Endothelial cell of umbilical vein (primary cell): ENCODE measurements around the gene TBC1D21. TPM values are rescaled to one million over a fixed set of nuclear protein-coding genes. Genes with fewer than 3 reads are reported as not detected.

Source experiments
- BruUV-seq: library from RNA; stranded (reverse); fragments of 400-500 nt; replicated peaks from 2 replicates; lab custom pipeline; 2021; lab: Mats Ljungman, UMichigan
- CTCF ChIA-PET: fragments of 300-600, 350-600 bp; sonication (Branson Sonifier 250); formaldehyde crosslinking; loops from one replicate; lab custom pipeline; 2021; ENCODE audit warnings: antibody characterized with exemption, inconsistent platforms; lab: Charles Lee
- POLR2A ChIA-PET: fragments of 300-600, 350-600 bp; sonication (Branson Sonifier 250); formaldehyde crosslinking; loops from one replicate; lab custom pipeline; 2021; ENCODE audit warnings: antibody characterized with exemption, inconsistent platforms; lab: Charles Lee
- DNase-seq: peaks from one replicate; pipeline ENCODE4 v3.0.0-alpha.2; 2011; ENCODE audit warnings: low read depth, low spot score
- FAIRE-seq: peaks from 2 replicates; lab custom pipeline; 2011; peaks lifted over from hg19 to GRCh38; lab: Jason Lieb, UNC
- H2AFZ ChIP-seq: 2 replicates; pipeline ENCODE4 v1.6.0; 2012; ENCODE audit warnings: low read depth, low read length, control low read depth, inconsistent platforms
- H3K27ac ChIP-seq: 2 replicates; pipeline ENCODE4 v1.5.1; 2011; ENCODE audit warnings: low read depth, mild to moderate bottlenecking, control low read depth, low read length, moderate library complexity; ENCODE audit not compliant: insufficient read depth
- H3K27me3 ChIP-seq, 2 experiments: 2 replicates each; pipeline versions ENCODE4 v1.6.0 to v1.6.1; 2011; ENCODE audit warnings: low read length in 2 of 2, mixed read lengths in 1 of 2; ENCODE audit not compliant: control insufficient read depth in 2 of 2, insufficient read depth in 2 of 2
- H3K36me3 ChIP-seq, 2 experiments: 2 replicates in 1 of 2; 3 replicates in 1 of 2; pipeline ENCODE4 v1.5.1; 2011; ENCODE audit warnings: low read length in 2 of 2, mild to moderate bottlenecking in 1 of 2, moderate library complexity in 1 of 2; ENCODE audit not compliant: control insufficient read depth in 2 of 2, insufficient read depth in 2 of 2; ENCODE audit errors: extremely low read depth in 1 of 2
- H3K4me1 ChIP-seq: 3 replicates; pipeline ENCODE4 v1.5.1; 2011; ENCODE audit warnings: mild to moderate bottlenecking, low read length; ENCODE audit not compliant: control insufficient read depth, insufficient read depth; ENCODE audit errors: extremely low read depth
- H3K4me2 ChIP-seq: 2 replicates; pipeline ENCODE4 v1.6.1; 2011; ENCODE audit warnings: low read length, control low read depth, mixed read lengths; ENCODE audit not compliant: insufficient read depth
- H3K4me3 ChIP-seq, 3 experiments: fragments of 200-600 bp in 1 of 3; sonication (generic), shearing (Covaris generic) in 1 of 3; replicated peaks in 1 of 3; 2 replicates each; pipeline ENCODE4 v1.5.1; 2011 to 2016; ENCODE audit warnings: control low read depth in 3 of 3, low read length in 3 of 3, mild to moderate bottlenecking in 2 of 3, inconsistent platforms in 1 of 3, low read depth in 1 of 3, moderate library complexity in 1 of 3; ENCODE audit not compliant: insufficient read depth in 1 of 3
- H3K79me2 ChIP-seq: 2 replicates; pipeline ENCODE4 v1.6.0; 2012; ENCODE audit warnings: low read length, inconsistent platforms; ENCODE audit not compliant: control insufficient read depth, insufficient read depth
- H3K9ac ChIP-seq: replicated peaks from 2 replicates; pipeline ENCODE3; 2011; ENCODE audit warnings: low read length, control low read depth; ENCODE audit not compliant: insufficient read depth; ENCODE audit errors: extremely low read depth
- H3K9me1 ChIP-seq: replicated peaks from 3 replicates; pipeline ENCODE4 v1.6.0; 2011; ENCODE audit warnings: mild to moderate bottlenecking, low read length; ENCODE audit not compliant: control insufficient read depth, insufficient read depth; ENCODE audit errors: extremely low read depth
- H3K9me3 ChIP-seq: replicated peaks from 2 replicates; pipeline ENCODE4 v1.5.1; 2012; ENCODE audit warnings: low read length, inconsistent platforms; ENCODE audit not compliant: control insufficient read depth, insufficient read depth
- H4K20me1 ChIP-seq: replicated peaks from 2 replicates; pipeline ENCODE3; 2011; ENCODE audit warnings: mild to moderate bottlenecking, low read length; ENCODE audit not compliant: control insufficient read depth, insufficient read depth; ENCODE audit errors: extremely low read depth
- CTCF ChIP-seq, 2 donors: IDR thresholded peaks; 1 replicate in 1 of 2; 2 replicates in 1 of 2; pipeline ENCODE4 v1.5.1; 2011; ENCODE audit warnings: low read length in 2 of 2, mild to moderate bottlenecking in 2 of 2, moderate library complexity in 2 of 2, control low read depth in 1 of 2, inconsistent platforms in 1 of 2, low read depth in 1 of 2; ENCODE audit not compliant: insufficient read depth in 1 of 2; ENCODE audit errors: extremely low read depth in 1 of 2
- EZH2 ChIP-seq: IDR thresholded peaks from 2 replicates; pipeline ENCODE4 v1.6.1; 2012; ENCODE audit warnings: borderline replicate concordance, low read depth, mild to moderate bottlenecking, moderate library complexity, low read length, inconsistent platforms; ENCODE audit not compliant: severe bottlenecking
- FOS ChIP-seq: IDR thresholded peaks from 2 replicates; pipeline ENCODE4 v1.6.1; 2011; ENCODE audit warnings: mild to moderate bottlenecking, low read length, moderate library complexity, borderline replicate concordance; ENCODE audit not compliant: insufficient read depth
- GATA2 ChIP-seq: IDR thresholded peaks from 2 replicates; pipeline ENCODE4 v1.7.0; 2011; ENCODE audit warnings: low read depth, mild to moderate bottlenecking, moderate library complexity, mixed read lengths, low read length; ENCODE audit not compliant: insufficient read length, insufficient read depth
- JUN ChIP-seq: IDR thresholded peaks from 2 replicates; pipeline ENCODE4 v1.6.1; 2011; ENCODE audit warnings: borderline replicate concordance, low read depth; ENCODE audit not compliant: insufficient read length, insufficient read depth
- MYC ChIP-seq: IDR thresholded peaks from one replicate; pipeline ENCODE4 v1.6.1; 2011; ENCODE audit warnings: mild to moderate bottlenecking, low read depth, low read length
- POLR2A ChIP-seq: IDR thresholded peaks from 2 replicates; pipeline ENCODE4 v1.6.1; 2012; ENCODE audit warnings: low read depth, mild to moderate bottlenecking, control low read depth, low read length
- POLR2AphosphoS5 ChIP-seq: IDR thresholded peaks from 2 replicates; pipeline ENCODE4 v1.6.1; 2012; ENCODE audit warnings: low read depth, mild to moderate bottlenecking, control low read depth, low read length, moderate library complexity; ENCODE audit not compliant: insufficient read depth
- dilution Hi-C: fragments of 300-500 bp; cut with MboI; formaldehyde crosslinking; loops from one replicate; pipeline ENCODE4 v1.15.0; 2019; ENCODE audit warnings: low sequenced_read_pairs; ENCODE audit not compliant: extremely low pct_ligation_motif_present
- intact Hi-C: fragments of 100-400 bp; cut with micrococcal nuclease; formaldehyde crosslinking; loops from one replicate; pipeline ENCODE4 v1.10.0; 2022
- polyA plus RNA-seq, 4 experiments: library from polyadenylated mRNA; depleted of rRNA in 3 of 4; stranded (reverse) in 3 of 4; unstranded in 1 of 4; fragments of >200 nt; gene quantifications; 2 replicates each; pipeline versions ENCODE4 v1.2.1 to v1.2.3, GENCODE V29; 2011 to 2012; ENCODE audit warnings: missing spikeins in 1 of 4
- total RNA-seq: library from RNA; stranded (reverse); gene quantifications from 2 replicates; pipeline ENCODE4 v1.2.3, GENCODE V29; 2021
- TF ChIP-seq, protein P1 (sequence below): IDR thresholded peaks from 2 replicates; pipeline ENCODE4 v1.6.1; 2011; ENCODE audit not compliant: insufficient read depth, insufficient read length

TBC1D21 gene
- total and polyA plus RNA-seq, 2 donors (not counting 3 experiments of a cell fraction or from before 2014, with no cell fraction given) = not detected

GRCh38 chr15:73937296-73937695, 63.9 kb downstream of the TBC1D21 start:
- no peak overlapping the region for H3K4me2 ChIP-seq
- no peak overlapping the region for H3K27ac ChIP-seq
- no peaks in the 10 kb centered on the region for H3K27me3 ChIP-seq
- CTCF ChIA-PET = interaction anchor here (1.1 to 3.8 kb wide), 4 partner anchors 10 to 63 kb away, joined by 4 to 29 read pairs (median 7); partner anchors contain the start of gene TBC1D21
- FAIRE-seq (no peak), DNase-seq (no peak)
- no peak overlapping the region for H2AFZ ChIP-seq
- no peaks in the 10 kb centered on the region for H3K9me1 ChIP-seq
- TF ChIP-seq GATA2 (no peak), EZH2 (no peak), FOS (no peak), POLR2A (no peak), POLR2AphosphoS5 (no peak), CTCF (IDR thresholded peaks at IDR 0.05; ENCODE audit: extremely low read depth in 1 of 2, insufficient read depth in 1 of 2, low read depth in 1 of 2, low read length in 2 of 2) (no peak), JUN (no peak), MYC (no peak)
- TF ChIP-seq, protein P1, sequence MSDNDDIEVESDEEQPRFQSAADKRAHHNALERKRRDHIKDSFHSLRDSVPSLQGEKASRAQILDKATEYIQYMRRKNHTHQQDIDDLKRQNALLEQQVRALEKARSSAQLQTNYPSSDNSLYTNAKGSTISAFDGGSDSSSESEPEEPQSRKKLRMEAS = no peak
- no peaks in the 10 kb centered on the region for H3K79me2 ChIP-seq
- H3K36me3 ChIP-seq = no peaks in the 10 kb centered on the region
- POLR2A ChIA-PET = no interaction called here
- BruUV-seq = no TSS peak
- no peaks in the 10 kb centered on the region for H4K20me1 ChIP-seq
- H3K9me3 ChIP-seq = no peaks in the 10 kb centered on the region
- H3K9ac ChIP-seq = no peak overlapping the region
- dilution Hi-C loops = no loop called here
- no peak overlapping the region for H3K4me3 ChIP-seq
- intact Hi-C loops = no loop called here
- peaks cover 24% of the 10 kb centered on the region for H3K4me1 ChIP-seq
